NT2/D1 (cell line): Measurements from ENCODE around the gene AQP9.
"Not testable (repeated sequence)": the region's sequence is repeated elsewhere in the genome, so short reads cannot be mapped to it uniquely, and the experiment has no call there.

Experiments used
- YY1 ChIP-seq: IDR thresholded peaks from 2 replicates; pipeline ENCODE4 v1.6.1; 2011; ENCODE audit not compliant: insufficient read length, insufficient read depth
- ZNF274 ChIP-seq: IDR thresholded peaks from 2 replicates; pipeline ENCODE4 v1.6.1; 2011; ENCODE audit warnings: mild to moderate bottlenecking, low read depth, low read length

- TF ChIP-seq ZNF274, YY1: not testable (repeated sequence)
Measured at GRCh38 chr15:58208217-58208616, 70.0 kb downstream of the AQP9 start.
